GM19467 (cell line): ENCODE data around the gene BAZ1B.
"Not testable (repeated sequence)": the region's sequence is repeated elsewhere in the genome, so short reads cannot be mapped to it uniquely, and the experiment has no call there.

Experiments used
- ATAC-seq: cut with Tn5 transposase; IDR thresholded peaks from one replicate; pipeline ENCODE4 v1.9.1; 2021; ENCODE audit warnings: mild to moderate bottlenecking, moderate library complexity; ENCODE audit not compliant: unreplicated experiment

The BAZ1B gene

DNA sequence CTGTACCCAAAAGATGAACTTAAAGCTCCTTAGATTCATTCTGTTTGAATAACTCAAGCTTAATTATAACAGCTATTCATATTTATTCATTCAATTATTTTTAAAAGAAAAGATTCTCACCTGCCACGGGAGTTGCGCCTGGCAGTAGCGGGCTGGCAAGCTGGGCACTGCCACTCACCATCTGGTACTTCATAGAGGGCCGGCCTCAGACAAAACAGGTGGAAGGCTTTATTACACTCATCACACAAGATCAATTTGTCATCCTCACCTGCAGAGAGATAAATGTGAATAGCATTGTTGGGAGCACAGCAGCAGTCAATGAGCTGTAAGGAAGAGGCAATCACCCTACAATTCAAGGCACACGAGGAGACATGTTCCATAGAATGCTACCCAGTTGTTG lies 72.7 kb downstream of the BAZ1B start:
- ATAC-seq, result no peak

DNA sequence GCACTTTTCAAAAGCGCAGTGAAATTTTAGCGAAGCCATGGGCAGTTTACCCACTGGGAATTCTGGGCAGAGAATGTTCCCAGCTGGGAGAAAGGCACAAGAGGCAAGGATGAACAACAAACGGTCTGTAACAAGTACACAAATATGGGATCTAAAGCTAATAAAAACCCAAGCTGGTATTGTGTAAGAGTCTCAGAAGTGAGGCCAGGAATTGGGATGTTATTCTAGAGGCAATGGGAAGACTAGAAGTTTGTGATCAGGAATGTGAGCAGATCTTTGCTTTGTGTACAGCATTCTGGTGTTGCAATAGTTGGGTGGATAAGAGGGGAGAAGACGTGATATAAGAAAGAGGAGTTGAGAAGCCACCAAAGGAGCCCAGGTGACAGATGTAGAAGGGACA lies 73.5 kb downstream of the BAZ1B start:
- no peak for ATAC-seq

DNA sequence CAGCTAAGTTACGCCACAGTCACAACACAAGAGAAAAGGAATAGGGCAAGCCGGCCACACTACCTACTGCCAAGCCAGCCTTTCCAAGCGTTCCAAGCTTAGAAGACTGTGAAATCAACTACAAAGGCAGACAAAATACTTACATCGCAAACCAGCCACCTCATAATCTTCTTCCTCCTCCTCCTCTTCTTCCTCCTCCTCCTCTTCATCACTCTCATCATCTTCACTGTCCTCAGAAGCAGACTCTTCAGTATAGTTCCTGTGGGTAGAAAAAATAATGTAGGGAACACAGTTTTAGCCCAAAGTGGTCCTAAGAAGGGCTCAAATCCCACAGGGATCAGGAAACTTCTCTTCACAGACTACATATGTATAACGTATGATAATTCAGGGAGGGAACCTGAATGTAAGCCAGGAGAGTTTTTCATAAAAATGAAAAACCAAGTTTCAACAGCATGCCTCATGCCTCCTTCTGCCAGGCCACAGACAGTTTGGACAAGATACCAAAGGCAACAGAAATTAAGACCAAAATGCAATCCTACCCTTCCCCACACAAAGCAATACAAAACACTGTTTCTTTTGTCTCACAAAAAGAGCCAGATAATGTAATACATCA lies 74.9 kb downstream of the BAZ1B start:
- no peak for ATAC-seq

DNA sequence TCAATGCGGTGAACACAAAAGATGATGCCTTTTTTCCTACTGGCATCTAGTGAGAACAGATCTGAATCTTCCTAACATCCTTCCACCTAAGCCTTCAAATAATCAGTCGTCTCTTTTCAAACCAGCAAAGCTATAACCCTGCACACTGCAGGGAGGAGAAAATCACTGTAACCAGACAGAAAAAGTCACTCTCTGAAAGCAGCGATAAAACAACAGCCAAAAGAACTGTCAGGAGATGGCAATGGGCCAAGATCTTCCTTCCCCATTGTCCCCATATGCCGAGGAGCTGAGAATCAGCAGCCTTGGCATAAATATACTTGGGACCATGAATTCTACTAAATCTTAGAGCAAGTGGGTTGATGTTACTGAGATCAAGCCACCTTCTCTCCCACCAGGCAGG lies 75.4 kb downstream of the BAZ1B start:
- ATAC-seq, result no peak

DNA sequence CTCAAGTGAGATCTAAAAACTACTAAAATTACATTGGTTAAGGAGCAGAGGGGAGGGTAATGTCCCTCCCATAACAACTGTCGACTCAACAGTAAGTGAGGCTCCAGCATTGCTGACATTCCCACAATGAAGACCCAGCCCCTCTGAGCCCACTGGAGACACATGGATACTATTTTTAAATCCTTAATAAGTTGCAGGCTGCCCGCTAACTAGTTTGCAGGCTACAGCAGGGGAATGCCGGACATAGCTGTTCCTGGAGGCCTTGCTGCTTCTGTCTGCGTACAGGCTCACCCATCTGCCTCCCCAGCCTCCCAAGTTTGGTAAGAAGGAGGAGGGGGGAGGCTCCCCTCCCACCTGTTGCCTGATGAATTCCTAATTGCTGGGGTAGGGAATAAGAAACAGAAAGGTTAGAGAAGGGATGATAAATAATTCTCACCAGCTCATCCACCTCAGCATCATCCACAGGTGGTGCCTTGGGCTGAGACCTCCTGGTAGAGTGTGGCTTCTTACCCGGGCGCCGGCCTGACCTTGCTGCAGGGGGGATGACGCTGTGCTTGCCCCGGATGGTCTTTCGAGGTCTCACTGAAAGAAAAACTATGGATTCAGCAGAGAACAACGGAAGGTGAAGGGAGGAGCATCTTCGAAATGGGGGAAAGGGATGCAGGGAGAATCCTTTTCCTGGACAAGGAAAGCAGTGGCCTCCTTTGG lies 78.4 kb downstream of the BAZ1B start:
- no peak for ATAC-seq

DNA sequence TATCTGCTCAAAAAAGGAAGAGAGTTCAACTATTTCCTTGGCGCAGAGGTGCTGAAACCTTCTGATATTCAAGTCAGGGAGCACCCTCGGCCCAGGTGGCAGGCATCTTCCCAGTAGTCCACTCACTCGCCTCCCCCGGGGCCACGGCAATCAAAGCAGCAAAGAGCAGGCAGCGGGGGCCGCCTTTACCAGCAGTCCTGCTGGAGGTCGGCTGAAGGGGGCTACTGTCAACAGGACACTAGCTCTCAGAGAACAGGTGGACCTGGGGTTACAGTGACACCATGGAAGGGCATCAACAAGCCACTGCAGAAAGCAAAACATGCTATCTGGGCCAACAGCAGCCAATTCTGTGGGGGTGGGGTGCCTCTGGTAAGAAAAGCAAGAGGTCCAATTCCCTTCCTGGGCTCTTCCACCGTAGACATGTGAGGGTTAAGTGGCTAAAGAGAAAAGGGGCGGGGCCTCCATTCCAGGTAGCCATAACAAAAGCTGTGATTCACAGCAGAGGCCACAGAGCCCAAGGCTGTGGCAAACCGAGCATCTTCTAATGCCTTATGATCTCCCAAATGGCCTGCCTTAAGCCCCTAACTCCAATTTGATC lies 79.1 kb downstream of the BAZ1B start:
- ATAC-seq, result no peak

DNA sequence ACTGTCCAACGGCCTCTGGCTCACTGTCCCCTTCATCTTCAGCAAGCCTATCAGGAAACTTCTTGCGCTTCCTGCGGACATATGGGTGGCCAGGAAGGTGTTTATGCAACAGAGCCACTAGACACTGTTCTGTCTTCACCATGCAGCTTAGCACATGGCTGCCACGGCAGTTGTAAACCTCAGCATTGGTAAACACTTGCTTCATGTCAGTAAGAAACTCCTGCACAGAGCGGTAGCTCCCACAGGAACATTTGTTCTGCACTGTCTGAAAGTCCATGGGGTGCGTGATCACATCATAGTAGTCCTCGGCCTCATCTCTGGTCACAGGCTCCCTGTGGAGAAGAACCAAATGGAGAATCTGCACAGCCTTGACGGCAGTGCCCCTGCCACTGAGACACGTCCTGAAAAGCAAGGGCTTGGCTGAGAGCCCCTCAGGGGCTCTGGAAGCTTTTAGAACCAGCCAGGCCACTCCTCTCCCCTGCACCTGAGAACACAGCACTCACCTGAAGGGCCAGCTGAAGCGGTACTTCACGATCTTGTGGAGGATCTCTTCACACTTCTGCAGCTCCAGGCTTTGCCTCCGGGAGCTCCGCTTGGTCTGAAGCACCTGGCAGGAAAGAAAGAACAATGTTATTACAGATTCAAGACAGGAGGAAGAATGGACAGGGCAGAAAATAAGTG lies 79.7 kb downstream of the BAZ1B start:
- no peak for ATAC-seq

DNA sequence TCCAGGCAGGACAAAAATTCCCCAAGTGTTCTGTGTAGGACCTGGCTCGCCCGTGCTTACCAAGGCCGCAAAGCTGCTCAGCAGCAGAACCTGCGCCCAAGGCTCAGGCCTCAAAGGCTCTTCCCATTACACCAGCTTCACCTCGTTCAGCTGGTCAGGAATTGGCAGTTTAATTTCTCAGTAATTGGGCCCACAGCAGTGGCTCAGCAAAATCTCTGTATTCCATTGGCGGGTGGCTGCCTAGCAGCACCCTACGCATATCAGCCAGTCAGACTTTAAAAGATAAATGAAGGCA lies 82.7 kb downstream of the BAZ1B start:
- no peak for ATAC-seq

DNA sequence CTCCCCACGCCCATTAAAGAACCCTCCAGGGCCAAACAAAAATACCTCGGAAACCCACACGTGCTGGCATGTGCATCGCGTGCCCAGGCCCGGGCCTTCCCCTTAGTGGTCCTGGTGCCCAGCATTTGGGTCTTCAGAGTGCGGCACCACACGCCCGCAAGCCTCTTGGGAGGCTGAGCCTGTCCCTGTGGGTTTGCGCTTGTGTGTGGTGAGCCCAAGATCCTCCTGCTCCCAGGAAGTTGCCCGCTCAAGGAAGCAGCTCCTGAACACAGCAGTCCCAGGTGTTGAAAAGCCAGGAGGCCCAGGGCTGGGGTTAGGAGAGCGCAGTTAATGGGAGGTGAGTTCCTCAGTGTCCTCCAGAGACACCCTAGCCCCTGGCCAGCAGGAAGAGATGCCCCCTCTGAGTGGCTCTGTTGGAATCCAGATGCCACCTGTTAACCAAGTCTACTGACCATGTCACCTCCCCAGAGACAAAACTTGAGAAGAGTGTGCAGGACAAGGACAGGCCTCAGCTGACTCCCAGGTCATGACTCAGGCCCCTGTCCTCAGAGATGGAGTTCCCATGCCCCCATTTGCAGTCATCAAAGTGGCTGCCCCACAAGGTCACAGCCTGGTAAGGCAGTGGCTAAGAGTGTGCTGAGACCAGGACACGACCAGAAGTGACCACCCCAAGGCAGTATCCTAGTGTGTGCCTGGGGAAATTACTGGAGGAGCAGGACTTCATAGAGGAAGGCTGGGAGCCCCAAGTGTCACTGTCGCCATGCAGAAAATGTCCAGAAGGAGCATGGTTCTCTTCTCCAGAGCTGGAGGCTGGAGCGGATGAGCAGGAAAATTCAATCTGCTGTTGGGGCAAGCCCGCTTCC lies 83.3 kb downstream of the BAZ1B start:
- ATAC-seq, result no peak

DNA sequence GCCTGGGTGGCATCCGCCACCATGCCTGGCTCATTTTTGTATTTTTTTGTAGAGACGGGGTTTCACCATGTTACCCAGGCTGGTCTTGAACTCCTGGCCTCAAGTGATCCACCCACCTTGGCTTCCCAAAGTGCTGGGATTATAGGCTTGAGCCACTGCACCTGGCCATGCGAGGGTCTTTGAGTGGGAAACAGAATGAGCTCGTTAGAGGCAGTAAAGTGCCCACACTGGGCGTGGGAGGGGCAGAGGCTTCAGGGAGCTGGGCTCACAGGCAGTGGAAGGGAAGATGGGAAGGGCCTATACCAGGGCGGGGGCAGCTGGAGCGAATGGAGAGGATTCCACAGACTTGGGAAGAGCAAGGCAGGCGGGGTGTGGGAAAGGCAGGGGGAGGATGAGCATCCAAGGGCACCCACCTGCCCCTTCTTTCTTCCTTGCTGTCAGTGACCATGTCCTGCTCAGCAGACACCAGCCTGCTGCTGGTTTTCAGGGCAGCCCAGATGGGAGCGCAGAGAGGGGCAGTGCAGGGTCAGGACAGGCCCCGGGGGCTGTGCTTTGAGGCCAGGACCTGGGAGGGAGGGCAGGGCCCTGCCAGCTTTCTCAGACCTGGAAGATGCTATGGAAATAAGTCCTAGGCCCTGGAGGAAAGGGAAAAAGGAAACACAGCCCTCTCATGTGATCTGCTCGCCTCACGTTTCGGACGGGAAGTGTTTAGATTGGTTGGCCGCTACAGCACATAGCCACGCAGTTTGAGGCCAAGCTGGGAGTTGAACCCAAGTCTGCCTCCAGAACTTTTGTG lies 84.3 kb downstream of the BAZ1B start:
- no peak for ATAC-seq

DNA sequence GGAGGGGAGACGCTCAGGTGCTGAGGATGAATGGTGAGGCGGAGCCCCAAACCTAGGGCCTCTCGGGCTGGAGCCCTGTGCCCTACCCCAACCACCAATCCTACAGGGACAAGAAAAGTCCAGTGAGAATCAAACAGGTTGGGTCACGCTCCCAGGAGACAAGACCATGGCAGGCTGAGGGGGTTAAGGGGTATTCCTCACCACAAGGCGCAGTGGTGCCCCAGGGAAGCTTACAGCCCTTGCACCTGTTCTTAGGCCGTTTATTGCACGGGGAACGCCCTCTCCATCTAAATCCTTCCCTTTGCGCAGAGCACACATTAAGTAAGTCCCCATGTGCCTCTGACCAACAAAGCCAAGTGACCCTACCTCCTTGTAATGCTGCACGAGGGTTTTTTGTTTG lies 85.0 kb downstream of the BAZ1B start:
- no peak for ATAC-seq

DNA sequence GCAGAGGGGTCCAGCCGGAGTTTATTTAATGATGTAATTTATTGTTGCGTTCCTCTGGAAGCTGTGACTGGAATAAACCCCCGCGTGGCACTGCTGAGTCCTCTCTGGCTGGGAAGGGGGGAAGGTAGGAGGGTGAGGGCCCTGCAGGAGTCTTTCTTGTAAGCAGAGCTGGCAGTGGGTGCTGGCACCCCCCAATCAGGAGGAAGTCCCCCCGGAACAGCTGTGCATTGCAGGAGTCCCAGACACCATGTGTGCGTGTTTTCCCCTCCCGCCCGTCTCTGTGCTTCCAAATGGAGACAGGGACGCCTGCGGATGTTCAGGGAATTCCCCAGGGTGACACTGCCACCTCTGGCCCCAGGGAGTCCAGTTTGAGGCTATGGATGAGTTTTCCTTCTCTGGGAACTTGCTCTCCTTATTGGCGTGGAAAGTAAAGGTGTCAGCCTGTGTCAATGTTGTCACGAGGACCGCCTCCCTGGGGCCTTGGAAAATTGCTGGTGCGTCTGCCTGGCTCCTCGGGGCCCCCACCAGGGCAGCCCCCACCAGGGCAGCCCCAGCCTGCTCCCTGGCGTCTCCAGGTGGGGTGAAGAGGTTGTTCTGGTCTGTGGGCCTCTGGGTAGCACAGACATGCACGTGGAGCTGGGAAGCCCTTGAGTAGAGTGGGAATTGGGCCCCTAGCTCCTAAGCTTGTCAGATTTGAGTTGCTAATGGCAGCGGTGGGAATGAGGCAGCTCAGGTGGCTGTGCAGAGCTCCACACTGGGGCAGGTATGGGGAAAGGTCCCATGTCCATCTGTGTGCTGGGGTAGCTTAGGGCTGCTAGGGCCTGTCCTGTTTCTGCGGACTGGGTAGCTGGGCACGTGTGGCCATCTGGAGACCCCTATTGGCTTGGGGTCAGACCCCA lies 85.8 kb downstream of the BAZ1B start:
- no peak for ATAC-seq

DNA sequence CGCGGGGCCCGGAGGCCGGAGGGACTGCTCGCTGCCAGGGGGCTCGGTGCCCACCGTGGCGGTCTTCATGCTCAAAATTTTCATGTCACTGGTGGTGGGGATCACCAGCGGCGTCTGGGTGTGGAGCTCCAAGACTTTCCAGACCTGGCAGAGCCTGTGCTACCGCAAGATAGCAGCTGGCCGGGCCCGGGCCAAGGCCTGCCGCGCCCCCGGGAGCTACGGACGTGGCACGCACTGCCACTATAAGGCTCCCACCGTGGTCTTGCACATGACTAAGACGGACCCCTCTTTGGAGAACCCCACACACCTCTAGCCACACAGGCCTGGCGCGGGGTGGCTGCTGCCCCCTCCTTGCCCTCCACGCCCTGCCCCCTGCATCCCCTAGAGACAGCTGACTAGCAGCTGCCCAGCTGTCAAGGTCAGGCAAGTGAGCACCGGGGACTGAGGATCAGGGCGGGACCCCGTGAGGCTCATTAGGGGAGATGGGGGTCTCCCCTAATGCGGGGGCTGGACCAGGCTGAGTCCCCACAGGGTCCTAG lies 86.6 kb downstream of the BAZ1B start:
- no peak for ATAC-seq

DNA sequence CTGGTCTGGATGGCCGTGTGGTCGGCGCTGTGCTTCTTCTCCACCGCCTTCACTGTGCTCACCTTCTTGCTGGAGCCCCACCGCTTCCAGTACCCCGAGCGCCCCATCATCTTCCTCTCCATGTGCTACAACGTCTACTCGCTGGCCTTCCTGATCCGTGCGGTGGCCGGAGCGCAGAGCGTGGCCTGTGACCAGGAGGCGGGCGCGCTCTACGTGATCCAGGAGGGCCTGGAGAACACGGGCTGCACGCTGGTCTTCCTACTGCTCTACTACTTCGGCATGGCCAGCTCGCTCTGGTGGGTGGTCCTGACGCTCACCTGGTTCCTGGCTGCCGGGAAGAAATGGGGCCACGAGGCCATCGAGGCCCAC lies 87.4 kb downstream of the BAZ1B start:
- no peak for ATAC-seq

DNA sequence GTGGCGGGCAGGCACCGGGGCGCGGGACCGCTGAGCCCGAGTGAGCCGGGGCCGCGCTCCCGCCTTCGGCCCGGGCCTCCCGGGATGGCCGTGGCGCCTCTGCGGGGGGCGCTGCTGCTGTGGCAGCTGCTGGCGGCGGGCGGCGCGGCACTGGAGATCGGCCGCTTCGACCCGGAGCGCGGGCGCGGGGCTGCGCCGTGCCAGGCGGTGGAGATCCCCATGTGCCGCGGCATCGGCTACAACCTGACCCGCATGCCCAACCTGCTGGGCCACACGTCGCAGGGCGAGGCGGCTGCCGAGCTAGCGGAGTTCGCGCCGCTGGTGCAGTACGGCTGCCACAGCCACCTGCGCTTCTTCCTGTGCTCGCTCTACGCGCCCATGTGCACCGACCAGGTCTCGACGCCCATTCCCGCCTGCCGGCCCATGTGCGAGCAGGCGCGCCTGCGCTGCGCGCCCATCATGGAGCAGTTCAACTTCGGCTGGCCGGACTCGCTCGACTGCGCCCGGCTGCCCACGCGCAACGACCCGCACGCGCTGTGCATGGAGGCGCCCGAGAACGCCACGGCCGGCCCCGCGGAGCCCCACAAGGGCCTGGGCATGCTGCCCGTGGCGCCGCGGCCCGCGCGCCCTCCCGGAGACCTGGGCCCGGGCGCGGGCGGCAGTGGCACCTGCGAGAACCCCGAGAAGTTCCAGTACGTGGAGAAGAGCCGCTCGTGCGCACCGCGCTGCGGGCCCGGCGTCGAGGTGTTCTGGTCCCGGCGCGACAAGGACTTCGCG lies 88.0 kb downstream of the BAZ1B start:
- ATAC-seq, result peak; percentile 15

DNA sequence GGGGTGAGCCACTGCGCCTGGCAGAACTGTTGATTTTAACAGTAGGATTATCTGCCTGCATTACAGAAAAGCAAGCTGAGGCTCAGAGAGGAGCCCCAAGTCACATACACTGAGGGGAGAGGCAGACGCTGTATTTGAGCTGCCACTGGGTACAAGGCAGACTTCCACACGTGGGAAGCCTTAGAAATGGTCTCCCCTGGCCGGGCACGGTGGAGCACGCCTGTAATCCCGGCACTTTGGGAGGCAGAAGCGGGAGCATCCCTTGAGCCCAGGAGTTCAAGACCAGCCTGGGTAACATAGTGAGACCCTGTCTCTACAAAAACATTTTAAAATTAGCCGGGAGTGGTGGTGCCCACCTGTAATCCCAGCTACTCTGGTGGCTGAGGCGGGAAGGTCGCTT lies 89.4 kb downstream of the BAZ1B start:
- no peak for ATAC-seq

DNA sequence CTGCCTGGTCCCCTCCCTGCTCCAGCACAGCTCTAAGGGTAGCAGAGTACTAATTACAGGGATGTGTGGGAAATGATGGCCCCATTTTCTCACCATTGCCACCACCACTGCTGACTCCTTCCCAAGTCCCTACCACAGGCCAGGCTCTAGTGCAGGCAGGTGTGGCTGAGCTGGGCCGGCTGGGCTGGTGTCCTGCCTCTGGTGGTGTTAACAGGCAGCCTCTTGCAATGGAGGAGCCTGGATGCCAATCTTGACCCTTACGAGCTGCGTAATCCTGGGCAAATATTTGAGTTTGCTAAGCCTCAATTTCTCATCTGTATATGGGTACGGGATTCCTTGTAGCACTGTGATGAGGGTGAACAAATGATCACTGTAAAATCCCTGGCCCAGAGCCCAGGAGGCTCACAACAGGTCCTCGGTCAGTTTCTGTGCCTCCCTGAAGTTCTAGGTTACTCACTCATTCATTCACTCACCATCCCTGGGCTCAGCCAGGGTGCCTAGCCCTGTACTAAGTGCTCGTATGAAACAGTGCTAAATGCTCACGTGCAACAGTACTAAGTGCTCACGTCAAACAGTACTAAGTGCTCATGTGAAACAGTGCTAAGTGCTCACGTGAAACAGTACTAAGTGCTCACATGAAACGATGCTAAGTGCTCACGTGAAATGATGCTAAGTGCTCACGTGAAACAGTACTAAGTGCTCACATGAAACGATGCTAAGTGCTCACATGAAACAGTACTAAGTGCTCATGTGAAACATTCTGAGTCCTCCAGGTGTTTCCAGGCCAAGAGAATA lies 90.9 kb downstream of the BAZ1B start:
- no peak for ATAC-seq

DNA sequence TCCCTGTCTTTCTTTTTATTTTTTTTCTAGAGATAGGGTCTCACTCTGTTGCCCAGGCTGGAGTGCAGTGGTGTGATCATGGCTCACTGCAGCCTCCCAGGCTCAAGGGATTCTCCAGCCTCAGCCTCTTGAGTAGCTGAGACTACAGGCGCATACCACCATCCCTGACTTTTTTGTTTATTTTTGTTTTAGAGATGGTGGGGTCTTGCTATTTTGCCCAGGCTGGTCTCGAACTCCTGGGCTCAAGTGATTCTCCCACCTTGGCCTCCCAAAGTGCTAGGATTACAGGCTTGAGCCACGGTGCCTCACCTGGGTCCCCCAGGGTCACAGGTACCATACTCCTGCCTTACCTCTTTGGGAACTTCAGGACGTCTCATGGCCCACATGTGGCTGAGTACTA lies 91.6 kb downstream of the BAZ1B start:
- not testable (repeated sequence) for ATAC-seq
